GM12878 (cell line): Measurements from ENCODE around the gene OSTN. TPM values are rescaled to one million over a fixed set of nuclear protein-coding genes. Genes with fewer than 3 reads are reported as not detected.

Source experiments
- ATAC-seq: fragments of 200-7000 bp; cut with Tn5 transposase; 3 replicates; pipeline ENCODE4 v1.9.1; 2020; ENCODE audit warnings: mild to moderate bottlenecking, moderate library complexity
- BruUV-seq: library from RNA; stranded (reverse); fragments of 400-500 nt; replicated peaks from 2 replicates; lab custom pipeline; 2021; lab: Mats Ljungman, UMichigan
- CTCF ChIA-PET: fragments of 300-600 bp; sonication (Branson Sonifier 250); formaldehyde crosslinking; extraction: SDS; loops from one replicate; lab custom pipeline; 2021; ENCODE audit warnings: inconsistent platforms; lab: Yijun Ruan, JAX
- POLR2A ChIA-PET: fragments of 350-600 bp; formaldehyde crosslinking; extraction: SDS; loops from one replicate; lab custom pipeline; 2021; ENCODE audit warnings: inconsistent platforms; lab: Charles Lee
- RAD21 ChIA-PET: fragments of 300-600 bp; sonication (Branson Sonifier 250); formaldehyde crosslinking; loops from one replicate; lab custom pipeline; 2023; ENCODE audit warnings: antibody characterized with exemption; ENCODE audit not compliant: unreplicated experiment; lab: Charles Lee
- SMC1A ChIA-PET: fragments of 300-600 bp; sonication (Branson Sonifier 250); formaldehyde crosslinking; loops from one replicate; lab custom pipeline; 2023; ENCODE audit not compliant: unreplicated experiment, uncharacterized antibody; lab: Charles Lee
- DNase-seq: peaks from one replicate; pipeline ENCODE4 v3.0.0-alpha.2; 2011; ENCODE audit warnings: low read depth, low spot score
- FAIRE-seq: peaks from 3 replicates; lab custom pipeline; 2011; peaks lifted over from hg19 to GRCh38; lab: Jason Lieb, UNC
- H2AFZ ChIP-seq: 2 replicates; pipeline ENCODE4 v1.6.0; 2011; ENCODE audit warnings: low read depth, low read length, control low read depth; ENCODE audit not compliant: control insufficient read depth
- H3K27ac ChIP-seq: 2 replicates; pipeline ENCODE4 v1.5.1; 2011; ENCODE audit warnings: control low read depth; ENCODE audit not compliant: control insufficient read depth, insufficient read depth
- H3K27me3 ChIP-seq, 2 experiments: replicated peaks in 1 of 2; 2 replicates each; pipeline versions ENCODE4 v1.6.0 to v1.6.1; 2011; ENCODE audit warnings: low read length in 1 of 2; ENCODE audit not compliant: control insufficient read depth in 2 of 2, insufficient read depth in 2 of 2
- H3K36me3 ChIP-seq, 2 experiments: 2 replicates each; pipeline ENCODE4 v1.5.1; 2011; ENCODE audit warnings: low read length in 1 of 2; ENCODE audit not compliant: control insufficient read depth in 2 of 2, insufficient read depth in 2 of 2
- H3K4me1 ChIP-seq: 2 replicates; pipeline ENCODE4 v1.6.1; 2011; ENCODE audit warnings: mild to moderate bottlenecking, low read length, moderate library complexity, mixed read lengths; ENCODE audit not compliant: control insufficient read depth, insufficient read depth
- H3K4me2 ChIP-seq: 2 replicates; pipeline ENCODE4 v1.6.0; 2011; ENCODE audit warnings: control low read depth; ENCODE audit not compliant: control insufficient read depth, insufficient read depth
- H3K4me3 ChIP-seq: fragments of 200-600 bp; sonication (generic); 2 replicates; pipeline ENCODE4 v1.5.1; 2016
- H3K79me2 ChIP-seq: 2 replicates; pipeline ENCODE4 v1.6.0; 2011; ENCODE audit warnings: low read length; ENCODE audit not compliant: control insufficient read depth, insufficient read depth
- H3K9ac ChIP-seq: 2 replicates; pipeline ENCODE4 v1.8.0; 2011; ENCODE audit warnings: low read length, control low read depth, mixed read lengths; ENCODE audit not compliant: control insufficient read depth, insufficient read depth
- H3K9me3 ChIP-seq: replicated peaks from 3 replicates; pipeline ENCODE4 v1.5.1; 2011; ENCODE audit warnings: mild to moderate bottlenecking, low read length; ENCODE audit not compliant: control insufficient read depth, insufficient read depth
- H4K20me1 ChIP-seq: 2 replicates; pipeline ENCODE4 v1.6.0; 2011; ENCODE audit not compliant: control insufficient read depth, insufficient read depth
- WGBS: methylation state at CpG from one replicate; pipeline ENCODE4 v1.1.6; 2016; ENCODE audit warnings: low lambda C conversion rate; ENCODE audit not compliant: insufficient replicate concordance, insufficient coverage; ENCODE audit errors: missing lambda C conversion rate; 5-methylcytosine and 5-hydroxymethylcytosine counted together
- in situ Hi-C: fragments of 300-500 bp; cut with MboI; formaldehyde crosslinking; loops from 9 replicates; pipeline ENCODE4 v1.14.3; 2018; ENCODE audit warnings: mixed read lengths
- intact Hi-C: fragments of 100-400 bp; cut with micrococcal nuclease; formaldehyde crosslinking; loops from one replicate; pipeline ENCODE4 v1.14.2; 2022; ENCODE audit not compliant: unreplicated experiment
- polyA plus RNA-seq, 11 experiments: library from polyadenylated mRNA; depleted of rRNA in 4 of 11; unstranded in 6 of 11; stranded (reverse) in 5 of 11; fragments of >200 nt; fragmentation: Nextera tagmentation in 4 of 11; fragmentation: Illumina TruSeq in 1 of 11; extraction: Ambion mirVana in 4 of 11; extraction: Trizol in 1 of 11; gene quantifications; 1 replicate in 1 of 11; 2 replicates in 10 of 11; pipeline versions ENCODE4 v1.2.1 to v1.2.3, GENCODE V29; 2011 to 2016; ENCODE audit warnings: inconsistent platforms in 2 of 11, missing spikeins in 2 of 11, low read depth in 1 of 11
- total RNA-seq, 4 experiments: library from RNA; depleted of rRNA in 3 of 4; stranded (reverse); fragments of >200 nt in 3 of 4; fragmentation: Illumina TruSeq in 1 of 4; extraction: Trizol in 1 of 4; gene quantifications; 2 replicates each; pipeline versions ENCODE4 v1.2.1 to v1.2.3, GENCODE V29; 2013 to 2021
- TF ChIP-seq, protein P1 (sequence below): fragments of 450-650 bp; IDR thresholded peaks from 2 replicates; pipeline ENCODE4 v1.6.1; 2017; ENCODE audit warnings: mild to moderate bottlenecking, moderate library complexity
- TF ChIP-seq, protein P2 (sequence below): fragments of 150-350 bp; IDR thresholded peaks from 2 replicates; pipeline ENCODE4 v1.6.1; 2014; ENCODE audit warnings: mild to moderate bottlenecking, low read depth, low read length
- TF ChIP-seq, protein P3 (sequence below): fragments of 450-650 bp; IDR thresholded peaks from 2 replicates; pipeline ENCODE4 v1.6.1; 2017; ENCODE audit warnings: mild to moderate bottlenecking, moderate library complexity
- TF ChIP-seq, protein P4 (sequence below): IDR thresholded peaks from 2 replicates; pipeline ENCODE4 v1.6.1; 2012; ENCODE audit warnings: mild to moderate bottlenecking, low read depth, low read length

Gene OSTN
- total and polyA plus RNA-seq, 10 of the 15 experiments (the other 5 are each of a cell fraction or from before 2014, with no cell fraction given) = 0.04 to 0.27 (median 0.06) TPM; not detected in 6

DNA sequence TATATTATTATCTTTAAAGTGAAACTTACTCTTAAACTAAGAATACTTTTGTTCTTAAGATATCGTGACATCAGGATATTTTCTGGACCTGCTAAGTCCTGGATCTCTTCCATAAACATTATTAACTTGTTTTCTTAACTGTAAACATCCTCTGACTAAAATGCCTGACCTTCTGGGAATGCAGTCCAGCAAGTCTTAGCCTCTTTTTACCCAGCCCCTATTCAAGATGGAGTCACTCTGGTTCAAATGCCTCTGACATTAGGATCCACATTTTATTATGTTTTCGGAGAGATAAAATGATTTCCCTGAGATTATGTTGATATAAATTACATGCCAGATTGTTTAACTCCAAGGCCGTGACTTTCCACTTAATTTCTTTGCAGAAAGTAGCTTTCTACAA lies 37.6 kb downstream of the OSTN start:
- Histone ChIP-seq H3K9ac (no peak overlapping the region), H4K20me1 (no peaks in the 10 kb centered on the region), H3K36me3 (no peaks in the 10 kb centered on the region), H3K4me3 (no peak overlapping the region), H3K4me1 (peaks cover 19% of the 10 kb centered on the region; the same call in 1 of the 2 replicates), H3K27me3 (no peaks in the 10 kb centered on the region), H3K4me2 (no peak overlapping the region), H2AFZ (no peak overlapping the region), H3K79me2 (no peaks in the 10 kb centered on the region), H3K27ac (no peak overlapping the region), H3K9me3 (no peaks in the 10 kb centered on the region; the same call in 2 of the 3 replicates)
- DNase-seq = no peak
- ChIA-PET RAD21 (interaction anchor here (1.0 kb wide), 1 partner anchor 125 kb away, joined by 3 read pairs; no protein-coding TSS in a partner anchor), SMC1A (interaction anchor here (0.9 to 4.1 kb wide), 7 partner anchors 8 to 121 kb away, joined by 3 to 15 read pairs (median 4); no protein-coding TSS in a partner anchor), POLR2A (no interaction called here), CTCF (interaction anchor here (0.7 to 1.7 kb wide), 4 partner anchors 12 to 114 kb away, joined by 3 to 5 read pairs (median 3); no protein-coding TSS in a partner anchor)
- in situ Hi-C loops = no loop called here
- no TSS peak for BruUV-seq
- TF ChIP-seq, protein P1, sequence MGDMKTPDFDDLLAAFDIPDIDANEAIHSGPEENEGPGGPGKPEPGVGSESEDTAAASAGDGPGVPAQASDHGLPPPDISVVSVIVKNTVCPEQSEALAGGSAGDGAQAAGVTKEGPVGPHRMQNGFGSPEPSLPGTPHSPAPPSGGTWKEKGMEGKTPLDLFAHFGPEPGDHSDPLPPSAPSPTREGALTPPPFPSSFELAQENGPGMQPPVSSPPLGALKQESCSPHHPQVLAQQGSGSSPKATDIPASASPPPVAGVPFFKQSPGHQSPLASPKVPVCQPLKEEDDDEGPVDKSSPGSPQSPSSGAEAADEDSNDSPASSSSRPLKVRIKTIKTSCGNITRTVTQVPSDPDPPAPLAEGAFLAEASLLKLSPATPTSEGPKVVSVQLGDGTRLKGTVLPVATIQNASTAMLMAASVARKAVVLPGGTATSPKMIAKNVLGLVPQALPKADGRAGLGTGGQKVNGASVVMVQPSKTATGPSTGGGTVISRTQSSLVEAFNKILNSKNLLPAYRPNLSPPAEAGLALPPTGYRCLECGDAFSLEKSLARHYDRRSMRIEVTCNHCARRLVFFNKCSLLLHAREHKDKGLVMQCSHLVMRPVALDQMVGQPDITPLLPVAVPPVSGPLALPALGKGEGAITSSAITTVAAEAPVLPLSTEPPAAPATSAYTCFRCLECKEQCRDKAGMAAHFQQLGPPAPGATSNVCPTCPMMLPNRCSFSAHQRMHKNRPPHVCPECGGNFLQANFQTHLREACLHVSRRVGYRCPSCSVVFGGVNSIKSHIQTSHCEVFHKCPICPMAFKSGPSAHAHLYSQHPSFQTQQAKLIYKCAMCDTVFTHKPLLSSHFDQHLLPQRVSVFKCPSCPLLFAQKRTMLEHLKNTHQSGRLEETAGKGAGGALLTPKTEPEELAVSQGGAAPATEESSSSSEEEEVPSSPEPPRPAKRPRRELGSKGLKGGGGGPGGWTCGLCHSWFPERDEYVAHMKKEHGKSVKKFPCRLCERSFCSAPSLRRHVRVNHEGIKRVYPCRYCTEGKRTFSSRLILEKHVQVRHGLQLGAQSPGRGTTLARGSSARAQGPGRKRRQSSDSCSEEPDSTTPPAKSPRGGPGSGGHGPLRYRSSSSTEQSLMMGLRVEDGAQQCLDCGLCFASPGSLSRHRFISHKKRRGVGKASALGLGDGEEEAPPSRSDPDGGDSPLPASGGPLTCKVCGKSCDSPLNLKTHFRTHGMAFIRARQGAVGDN = 0 out of 2 replicates have a peak, but pooled peaks have one; percentile 40
- TF ChIP-seq, protein P2, sequence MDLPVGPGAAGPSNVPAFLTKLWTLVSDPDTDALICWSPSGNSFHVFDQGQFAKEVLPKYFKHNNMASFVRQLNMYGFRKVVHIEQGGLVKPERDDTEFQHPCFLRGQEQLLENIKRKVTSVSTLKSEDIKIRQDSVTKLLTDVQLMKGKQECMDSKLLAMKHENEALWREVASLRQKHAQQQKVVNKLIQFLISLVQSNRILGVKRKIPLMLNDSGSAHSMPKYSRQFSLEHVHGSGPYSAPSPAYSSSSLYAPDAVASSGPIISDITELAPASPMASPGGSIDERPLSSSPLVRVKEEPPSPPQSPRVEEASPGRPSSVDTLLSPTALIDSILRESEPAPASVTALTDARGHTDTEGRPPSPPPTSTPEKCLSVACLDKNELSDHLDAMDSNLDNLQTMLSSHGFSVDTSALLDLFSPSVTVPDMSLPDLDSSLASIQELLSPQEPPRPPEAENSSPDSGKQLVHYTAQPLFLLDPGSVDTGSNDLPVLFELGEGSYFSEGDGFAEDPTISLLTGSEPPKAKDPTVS = no peak
- TF ChIP-seq, protein P3, sequence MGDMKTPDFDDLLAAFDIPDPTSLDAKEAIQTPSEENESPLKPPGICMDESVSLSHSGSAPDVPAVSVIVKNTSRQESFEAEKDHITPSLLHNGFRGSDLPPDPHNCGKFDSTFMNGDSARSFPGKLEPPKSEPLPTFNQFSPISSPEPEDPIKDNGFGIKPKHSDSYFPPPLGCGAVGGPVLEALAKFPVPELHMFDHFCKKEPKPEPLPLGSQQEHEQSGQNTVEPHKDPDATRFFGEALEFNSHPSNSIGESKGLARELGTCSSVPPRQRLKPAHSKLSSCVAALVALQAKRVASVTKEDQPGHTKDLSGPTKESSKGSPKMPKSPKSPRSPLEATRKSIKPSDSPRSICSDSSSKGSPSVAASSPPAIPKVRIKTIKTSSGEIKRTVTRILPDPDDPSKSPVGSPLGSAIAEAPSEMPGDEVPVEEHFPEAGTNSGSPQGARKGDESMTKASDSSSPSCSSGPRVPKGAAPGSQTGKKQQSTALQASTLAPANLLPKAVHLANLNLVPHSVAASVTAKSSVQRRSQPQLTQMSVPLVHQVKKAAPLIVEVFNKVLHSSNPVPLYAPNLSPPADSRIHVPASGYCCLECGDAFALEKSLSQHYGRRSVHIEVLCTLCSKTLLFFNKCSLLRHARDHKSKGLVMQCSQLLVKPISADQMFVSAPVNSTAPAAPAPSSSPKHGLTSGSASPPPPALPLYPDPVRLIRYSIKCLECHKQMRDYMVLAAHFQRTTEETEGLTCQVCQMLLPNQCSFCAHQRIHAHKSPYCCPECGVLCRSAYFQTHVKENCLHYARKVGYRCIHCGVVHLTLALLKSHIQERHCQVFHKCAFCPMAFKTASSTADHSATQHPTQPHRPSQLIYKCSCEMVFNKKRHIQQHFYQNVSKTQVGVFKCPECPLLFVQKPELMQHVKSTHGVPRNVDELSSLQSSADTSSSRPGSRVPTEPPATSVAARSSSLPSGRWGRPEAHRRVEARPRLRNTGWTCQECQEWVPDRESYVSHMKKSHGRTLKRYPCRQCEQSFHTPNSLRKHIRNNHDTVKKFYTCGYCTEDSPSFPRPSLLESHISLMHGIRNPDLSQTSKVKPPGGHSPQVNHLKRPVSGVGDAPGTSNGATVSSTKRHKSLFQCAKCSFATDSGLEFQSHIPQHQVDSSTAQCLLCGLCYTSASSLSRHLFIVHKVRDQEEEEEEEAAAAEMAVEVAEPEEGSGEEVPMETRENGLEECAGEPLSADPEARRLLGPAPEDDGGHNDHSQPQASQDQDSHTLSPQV = peak; percentile 84
- TF ChIP-seq, protein P4, sequence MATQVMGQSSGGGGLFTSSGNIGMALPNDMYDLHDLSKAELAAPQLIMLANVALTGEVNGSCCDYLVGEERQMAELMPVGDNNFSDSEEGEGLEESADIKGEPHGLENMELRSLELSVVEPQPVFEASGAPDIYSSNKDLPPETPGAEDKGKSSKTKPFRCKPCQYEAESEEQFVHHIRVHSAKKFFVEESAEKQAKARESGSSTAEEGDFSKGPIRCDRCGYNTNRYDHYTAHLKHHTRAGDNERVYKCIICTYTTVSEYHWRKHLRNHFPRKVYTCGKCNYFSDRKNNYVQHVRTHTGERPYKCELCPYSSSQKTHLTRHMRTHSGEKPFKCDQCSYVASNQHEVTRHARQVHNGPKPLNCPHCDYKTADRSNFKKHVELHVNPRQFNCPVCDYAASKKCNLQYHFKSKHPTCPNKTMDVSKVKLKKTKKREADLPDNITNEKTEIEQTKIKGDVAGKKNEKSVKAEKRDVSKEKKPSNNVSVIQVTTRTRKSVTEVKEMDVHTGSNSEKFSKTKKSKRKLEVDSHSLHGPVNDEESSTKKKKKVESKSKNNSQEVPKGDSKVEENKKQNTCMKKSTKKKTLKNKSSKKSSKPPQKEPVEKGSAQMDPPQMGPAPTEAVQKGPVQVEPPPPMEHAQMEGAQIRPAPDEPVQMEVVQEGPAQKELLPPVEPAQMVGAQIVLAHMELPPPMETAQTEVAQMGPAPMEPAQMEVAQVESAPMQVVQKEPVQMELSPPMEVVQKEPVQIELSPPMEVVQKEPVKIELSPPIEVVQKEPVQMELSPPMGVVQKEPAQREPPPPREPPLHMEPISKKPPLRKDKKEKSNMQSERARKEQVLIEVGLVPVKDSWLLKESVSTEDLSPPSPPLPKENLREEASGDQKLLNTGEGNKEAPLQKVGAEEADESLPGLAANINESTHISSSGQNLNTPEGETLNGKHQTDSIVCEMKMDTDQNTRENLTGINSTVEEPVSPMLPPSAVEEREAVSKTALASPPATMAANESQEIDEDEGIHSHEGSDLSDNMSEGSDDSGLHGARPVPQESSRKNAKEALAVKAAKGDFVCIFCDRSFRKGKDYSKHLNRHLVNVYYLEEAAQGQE = no peak
- intact Hi-C loops = loop anchor here (5.0 kb wide), 1 partner anchor 141 kb away; no protein-coding TSS in a partner anchor
- 67% methylated on average over 3 of the region's 3 CpGs for WGBS
- FAIRE-seq = no peak
- no peak for ATAC-seq
